GM21367 (cell line): Measurements from ENCODE around the gene MBOAT7.
"Not testable (repeated sequence)": the region's sequence is repeated elsewhere in the genome, so short reads cannot be mapped to it uniquely, and the experiment has no call there.

ENCODE experiments used
- ATAC-seq: cut with Tn5 transposase; IDR thresholded peaks from one replicate; pipeline ENCODE4 v1.9.1; 2021; ENCODE audit not compliant: unreplicated experiment

MBOAT7 gene

DNA sequence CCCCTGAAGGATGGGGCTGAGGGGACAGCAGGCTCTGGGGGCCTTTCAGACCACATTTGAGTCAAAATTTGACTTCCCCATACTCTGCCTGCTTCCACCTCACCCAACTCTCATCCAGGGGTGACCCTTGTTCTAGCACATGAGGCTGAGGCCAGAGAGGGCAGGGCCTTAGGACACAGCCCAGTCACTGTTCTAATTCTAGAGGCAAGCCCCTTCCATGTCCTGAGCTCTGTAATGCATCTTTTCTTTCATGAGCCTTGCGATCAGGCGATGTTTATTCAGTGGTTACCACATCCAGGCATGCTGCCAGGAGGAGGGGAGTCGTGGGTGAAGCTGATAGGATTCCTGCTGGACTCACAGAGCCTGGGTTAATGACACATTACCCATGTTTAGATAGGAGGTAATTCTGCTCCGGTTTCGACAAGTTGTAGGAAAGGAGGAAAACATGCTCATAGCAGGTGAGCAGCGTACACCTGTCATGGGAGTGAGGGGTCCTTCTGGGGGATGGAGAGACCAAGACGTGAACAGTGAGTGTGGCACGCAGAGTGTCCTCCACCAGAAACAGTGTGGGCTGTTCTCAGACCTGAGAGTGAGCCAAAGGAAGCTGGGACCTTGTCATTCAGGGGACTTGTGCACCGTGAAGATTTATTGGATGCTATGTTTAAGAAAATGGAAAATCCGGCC is 20.6 kb upstream of the MBOAT7 start:
- ATAC-seq, result no peak

DNA sequence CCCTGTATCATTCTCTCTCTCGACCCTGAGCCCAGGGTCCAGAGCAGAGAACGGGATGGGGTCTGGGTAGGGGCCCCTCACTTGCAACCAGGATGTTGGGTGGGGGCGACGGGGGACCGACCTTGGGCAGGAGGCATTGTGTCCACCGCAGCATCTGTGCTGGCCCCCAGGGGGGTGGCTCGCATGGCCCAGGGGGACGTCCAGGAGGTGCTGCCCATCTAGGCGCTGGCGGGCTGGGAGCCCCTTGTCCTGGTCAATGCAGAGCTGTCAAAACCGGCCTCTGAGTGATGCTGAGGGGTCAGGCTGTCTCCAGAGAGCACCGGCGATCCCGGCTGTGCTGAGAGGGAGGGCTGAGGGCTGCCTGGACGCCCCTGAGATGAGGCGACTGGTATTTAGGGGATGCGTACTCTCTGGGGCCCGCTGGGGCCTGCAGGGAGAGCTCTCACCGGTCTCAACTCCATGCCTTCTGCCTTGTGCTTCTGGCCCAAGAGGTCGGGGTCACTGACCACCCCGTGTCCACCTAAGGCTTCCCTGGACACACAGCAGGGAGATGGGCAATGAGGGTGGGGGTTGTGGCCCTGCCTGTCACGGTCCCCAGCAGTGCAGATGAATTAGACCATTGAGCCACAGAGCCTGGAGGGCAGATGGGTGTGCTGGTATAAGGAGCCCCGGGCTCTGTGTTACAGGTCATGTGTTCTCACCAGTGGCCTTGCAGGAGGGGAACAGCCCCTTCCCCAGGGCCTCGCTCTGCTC is 19.9 kb upstream of the MBOAT7 start:
- no peak for ATAC-seq

DNA sequence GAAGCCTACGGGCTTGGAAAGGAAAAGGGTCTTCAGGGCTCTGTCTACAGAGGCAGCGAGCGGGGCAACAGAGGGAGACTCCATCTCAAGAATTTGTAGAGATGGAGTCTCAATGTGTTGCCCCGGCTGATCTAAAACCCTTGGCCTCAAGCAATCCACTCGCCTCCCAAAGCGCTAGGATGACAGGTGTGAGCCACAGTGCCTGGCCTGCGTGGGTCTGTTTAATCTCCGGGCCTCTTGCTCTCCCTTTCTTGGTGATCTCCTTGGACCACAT is 19.3 kb upstream of the MBOAT7 start:
- no peak for ATAC-seq

DNA sequence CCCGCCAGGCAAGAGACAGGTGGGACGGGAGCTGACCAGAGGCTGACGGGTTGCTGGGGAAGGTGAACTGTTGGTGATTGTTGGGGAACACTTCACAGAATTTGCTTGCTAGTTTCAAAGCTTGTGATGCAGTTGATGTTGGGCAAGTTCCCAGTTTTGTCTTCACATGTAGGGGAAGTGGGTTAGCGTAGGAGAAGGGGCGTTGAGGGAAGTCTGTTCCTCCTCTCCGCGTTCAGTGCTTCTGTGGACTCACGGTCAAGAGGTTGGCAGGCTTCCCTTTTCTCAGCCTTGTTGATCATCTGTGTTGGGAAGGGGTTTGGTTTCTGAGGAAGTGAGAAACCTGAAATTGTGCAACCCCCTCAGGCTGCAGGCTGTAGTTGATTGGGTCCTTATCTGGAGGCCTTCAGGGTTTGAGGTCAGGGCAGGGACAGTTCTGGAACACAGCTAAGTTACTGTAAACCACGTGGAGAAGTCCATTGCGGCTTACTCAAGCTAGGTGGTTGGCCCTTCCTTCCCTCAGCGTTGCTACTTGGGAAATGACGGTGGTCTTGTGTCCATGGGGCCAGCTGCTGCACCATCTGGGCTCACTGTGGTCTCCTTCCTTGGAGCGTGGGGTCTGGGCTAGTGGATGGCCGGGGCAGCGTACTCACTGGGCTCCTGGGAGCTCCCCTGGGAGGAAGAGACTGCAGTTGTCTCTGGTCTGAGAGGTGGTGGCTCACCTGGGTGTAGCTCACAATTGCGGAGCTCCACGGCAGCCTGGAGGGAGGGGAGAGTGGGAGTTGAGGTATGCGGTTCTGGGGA is 18.8 kb upstream of the MBOAT7 start:
- ATAC-seq, result no peak

DNA sequence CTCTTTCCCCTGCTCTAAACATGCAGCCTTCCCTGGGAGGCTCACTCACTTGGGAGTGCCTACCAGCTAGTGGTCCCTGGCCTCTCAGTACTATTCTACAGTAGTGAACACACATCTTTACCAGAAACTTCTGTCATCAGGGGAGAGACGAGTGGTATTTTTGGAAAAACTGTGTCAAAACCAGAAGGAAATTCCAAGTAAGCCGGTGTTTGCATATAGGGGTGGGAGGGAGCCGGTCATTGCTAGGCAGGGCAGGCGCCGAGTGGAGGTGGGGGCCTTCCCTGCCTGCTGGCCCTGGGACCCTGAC is 18.2 kb upstream of the MBOAT7 start:
- no peak for ATAC-seq

DNA sequence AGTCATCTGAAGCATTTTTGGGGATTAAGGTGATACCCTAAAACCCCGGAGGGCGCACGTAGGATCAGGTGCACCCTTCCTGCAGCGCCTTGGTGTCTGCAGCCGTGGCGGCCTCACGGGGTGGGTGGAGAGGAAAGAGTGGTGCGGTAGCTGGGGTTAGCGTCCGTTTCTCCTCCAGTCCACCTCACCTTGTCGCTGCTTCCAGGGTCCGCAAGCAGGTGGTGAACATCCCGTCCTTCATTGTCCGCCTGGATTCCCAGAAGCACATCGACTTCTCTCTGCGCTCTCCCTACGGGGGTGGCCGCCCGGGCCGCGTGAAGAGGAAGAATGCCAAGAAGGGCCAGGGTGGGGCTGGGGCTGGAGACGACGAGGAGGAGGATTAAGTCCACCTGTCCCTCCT is 17.8 kb upstream of the MBOAT7 start:
- ATAC-seq, result not testable (repeated sequence)

DNA sequence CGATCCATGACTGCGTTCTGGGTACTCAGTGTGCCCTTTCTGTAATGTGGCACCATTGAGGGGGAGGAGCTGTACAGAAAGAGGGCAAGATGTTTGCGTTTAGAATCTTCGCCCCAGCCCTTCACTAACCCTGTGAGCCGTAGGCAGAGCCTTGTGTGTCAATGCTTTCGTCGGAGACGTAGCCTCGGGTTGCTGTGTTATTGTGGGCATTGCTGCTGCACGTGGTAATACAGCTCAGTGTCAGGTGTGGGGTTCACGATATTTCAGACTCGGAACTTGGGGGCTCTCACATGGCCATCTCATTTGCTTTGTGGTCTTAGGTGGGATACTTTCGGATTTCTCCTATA is 17.4 kb upstream of the MBOAT7 start:
- no peak for ATAC-seq

DNA sequence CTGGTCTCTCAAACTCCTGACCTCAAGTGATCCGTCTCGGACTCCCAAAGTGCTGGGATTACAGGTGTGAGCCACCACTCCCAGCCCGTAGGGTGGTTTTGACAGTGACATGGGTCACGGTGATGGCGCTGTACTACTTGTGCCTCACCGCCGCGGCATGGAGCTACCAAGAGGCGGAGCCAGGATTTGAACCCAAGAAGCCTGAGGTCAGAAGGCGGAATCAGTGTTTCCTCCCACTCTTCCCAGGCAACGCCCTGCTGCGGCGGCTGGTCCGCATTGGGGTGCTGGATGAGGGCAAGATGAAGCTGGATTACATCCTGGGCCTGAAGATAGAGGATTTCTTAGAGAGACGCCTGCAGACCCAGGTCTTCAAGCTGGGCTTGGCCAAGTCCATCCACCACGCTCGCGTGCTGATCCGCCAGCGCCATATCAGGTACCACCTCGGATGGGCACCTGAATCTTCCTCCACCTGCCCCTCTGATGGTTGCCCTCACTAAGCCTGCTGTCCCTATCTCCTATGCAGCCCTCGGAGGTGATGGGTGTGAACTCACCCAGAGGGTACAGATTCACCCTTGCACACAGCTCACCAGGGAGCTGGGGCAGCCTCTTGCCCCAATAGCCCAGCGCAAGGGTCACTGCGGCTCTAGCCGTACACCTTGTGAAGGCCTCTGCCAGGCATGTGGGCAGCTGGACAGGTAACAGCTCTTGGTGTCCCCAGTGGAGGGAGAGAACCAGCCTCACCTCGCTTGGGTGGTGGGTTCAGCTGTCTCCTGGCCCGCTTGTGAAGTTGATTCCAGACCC is 16.9 kb upstream of the MBOAT7 start:
- no peak for ATAC-seq

DNA sequence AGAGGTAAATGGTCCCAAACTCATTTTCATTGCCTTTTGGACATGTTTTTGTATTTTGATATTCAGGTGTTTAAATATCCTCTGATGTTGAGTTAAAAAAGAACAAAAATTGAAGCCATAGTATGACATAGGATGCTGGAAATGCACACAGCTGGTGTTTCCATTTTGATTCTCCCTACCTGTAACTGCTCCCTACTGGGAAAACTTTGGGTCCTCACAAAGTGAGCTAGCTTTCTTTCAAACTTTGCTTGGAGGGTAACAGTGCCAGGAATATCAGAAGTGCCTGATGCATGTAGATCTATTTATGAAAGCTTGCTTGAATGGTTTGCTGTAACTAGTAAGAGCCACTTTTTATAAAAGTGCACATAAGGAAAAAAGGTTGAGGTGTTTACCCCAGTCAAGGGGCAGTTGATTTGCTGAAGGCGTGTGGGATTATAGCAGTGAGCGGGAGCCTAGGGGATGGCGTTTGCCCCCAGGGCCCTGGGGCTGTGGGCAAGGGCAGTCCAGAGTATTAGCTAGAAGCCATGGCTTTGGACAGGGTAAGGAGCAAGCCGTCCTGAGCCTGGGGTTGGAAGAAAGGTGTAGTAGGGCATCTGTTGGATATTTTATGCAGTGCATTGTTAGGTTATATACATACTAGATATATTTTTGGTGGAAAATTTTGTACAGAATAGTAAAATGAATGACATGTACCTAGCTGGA is 15.5 kb upstream of the MBOAT7 start:
- no peak for ATAC-seq

DNA sequence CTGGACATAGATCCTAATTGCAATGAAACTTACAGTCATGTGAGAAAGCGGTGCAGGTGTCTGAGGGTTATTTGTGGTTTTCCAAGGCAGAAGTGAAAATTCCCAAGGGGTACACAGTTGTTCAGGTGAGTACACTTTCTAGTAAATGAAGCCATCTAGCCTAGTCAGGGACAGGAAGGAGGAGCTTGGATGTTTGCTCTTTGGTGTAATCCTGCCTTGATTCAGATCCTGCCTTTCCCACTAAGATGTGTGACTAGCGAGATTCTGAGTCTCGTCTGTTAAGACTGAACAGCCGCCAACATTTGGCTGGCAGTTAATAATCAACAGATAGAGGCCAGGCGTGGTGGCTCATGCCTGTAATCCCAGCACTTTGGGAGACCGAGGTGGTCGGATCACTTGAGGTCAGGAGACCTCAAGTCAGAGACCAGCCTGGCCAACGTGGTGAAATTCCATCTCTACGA is 13.8 kb upstream of the MBOAT7 start:
- ATAC-seq, result no peak

DNA sequence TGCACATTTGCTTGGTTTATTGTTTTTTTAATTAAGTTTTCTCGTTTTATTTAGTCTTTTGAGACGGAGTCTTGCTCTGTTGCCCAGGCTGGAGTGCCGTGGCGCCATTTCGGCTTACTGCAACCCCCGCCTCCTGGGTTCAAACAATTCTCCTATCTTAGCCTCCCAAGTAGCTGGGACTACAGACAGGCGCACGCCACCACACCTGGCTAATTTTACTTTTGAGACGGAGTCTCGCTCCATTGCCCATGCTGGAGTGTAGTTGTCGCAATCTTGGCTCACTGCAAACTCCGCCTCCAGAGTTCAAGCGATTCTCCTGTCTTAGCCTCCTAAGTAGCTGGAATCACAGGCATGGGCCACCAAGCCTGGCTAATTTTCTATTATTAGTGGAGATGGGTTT is 12.6 kb upstream of the MBOAT7 start:
- no peak for ATAC-seq

DNA sequence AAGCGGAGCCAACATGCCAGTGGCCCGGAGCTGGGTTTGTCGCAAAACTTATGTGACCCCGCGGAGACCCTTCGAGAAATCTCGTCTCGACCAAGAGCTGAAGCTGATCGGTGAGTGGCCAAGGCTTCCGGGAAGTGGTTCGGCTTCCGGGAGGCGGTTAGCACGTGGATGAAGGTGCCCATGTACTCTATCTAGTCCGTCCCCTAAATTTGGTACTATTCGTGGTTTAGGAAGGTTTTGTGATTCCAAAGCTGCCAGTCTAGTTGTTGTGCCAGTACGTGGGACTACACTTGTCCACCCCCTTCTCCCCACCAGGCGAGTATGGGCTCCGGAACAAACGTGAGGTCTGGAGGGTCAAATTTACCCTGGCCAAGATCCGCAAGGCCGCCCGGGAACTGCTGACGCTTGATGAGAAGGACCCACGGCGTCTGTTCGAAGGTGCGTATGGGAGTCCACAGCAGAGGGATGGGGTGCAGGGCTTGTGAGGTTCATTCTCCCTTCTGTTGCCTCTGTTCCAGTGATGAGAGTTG is 11.9 kb upstream of the MBOAT7 start:
- peak; percentile 3 for ATAC-seq

DNA sequence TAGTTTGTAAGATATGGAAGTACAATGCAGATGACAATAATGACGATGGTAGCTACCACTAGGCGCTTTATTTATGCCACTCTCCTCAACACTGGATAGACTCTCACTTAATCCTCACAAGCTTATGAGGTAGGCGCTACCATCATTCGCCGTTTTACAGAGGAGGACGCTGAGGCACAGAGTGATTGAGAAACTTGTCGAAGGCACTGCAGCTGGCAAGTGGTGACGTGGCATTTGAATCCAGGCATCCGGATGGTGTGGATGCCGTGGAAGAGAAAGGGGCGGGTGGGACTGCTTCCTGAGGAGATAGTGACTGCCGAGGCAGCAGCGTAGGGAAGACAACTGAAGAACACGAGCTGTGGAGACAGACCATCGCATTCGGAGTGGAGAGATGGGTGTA is 10.0 kb upstream of the MBOAT7 start:
- ATAC-seq, result no peak

DNA sequence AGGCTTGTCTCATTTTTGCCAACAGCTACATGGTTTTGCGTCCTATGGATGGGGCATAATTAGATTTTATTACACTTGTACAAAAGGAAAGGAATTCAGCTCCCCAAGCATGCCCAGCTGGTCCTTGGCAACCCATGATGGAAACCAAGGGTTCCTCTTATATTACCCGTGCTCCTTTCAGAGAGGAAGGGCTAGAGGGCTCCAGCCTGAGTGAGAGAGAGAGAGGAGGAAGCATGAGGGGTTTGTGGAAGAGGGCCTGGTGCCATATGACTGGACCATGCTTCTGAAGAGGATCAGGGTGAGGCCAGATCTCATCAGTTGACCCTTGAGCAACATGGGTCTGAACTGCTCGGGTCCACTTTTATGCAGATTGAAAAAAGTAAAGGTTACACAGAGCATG is 7.7 kb upstream of the MBOAT7 start:
- ATAC-seq, result no peak

DNA sequence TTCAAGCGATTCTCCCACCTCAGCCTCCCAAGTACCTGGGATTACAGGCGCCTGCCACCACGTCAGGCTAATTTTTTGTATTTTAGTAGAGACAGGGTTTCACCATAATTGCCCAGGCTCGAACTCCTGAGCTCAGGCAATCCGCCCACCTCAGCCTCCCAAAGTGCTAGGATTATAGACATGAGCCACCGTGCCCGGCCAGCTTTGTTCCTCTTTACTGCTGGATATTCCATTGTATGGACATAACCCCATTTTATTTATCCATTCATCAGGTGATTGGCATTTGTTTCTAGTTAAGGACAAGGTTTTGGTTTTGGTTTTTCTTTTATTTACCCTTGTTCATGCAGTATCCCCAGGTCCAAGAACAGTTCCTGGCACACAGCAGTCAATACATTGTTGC is 7.2 kb upstream of the MBOAT7 start:
- ATAC-seq, result no peak

DNA sequence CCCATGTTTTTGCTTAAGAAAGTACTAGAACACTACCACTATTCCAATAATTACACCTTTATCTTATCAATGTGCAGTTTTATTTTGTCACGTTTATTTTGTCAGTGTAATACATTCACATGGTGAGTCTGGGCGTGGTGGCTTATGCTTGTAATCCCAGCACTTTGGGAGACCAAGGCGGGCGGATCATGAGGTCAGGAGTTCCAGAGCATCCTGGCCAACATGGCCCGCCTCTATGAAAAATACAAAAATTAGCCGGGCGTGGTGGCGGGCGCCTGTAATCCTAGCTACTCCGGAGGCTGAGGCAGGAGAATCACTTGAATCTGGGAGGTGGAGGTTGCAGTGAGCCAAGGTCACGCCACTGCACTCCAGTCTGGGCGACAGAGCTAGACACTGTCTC is 5.1 kb upstream of the MBOAT7 start:
- not testable (repeated sequence) for ATAC-seq

DNA sequence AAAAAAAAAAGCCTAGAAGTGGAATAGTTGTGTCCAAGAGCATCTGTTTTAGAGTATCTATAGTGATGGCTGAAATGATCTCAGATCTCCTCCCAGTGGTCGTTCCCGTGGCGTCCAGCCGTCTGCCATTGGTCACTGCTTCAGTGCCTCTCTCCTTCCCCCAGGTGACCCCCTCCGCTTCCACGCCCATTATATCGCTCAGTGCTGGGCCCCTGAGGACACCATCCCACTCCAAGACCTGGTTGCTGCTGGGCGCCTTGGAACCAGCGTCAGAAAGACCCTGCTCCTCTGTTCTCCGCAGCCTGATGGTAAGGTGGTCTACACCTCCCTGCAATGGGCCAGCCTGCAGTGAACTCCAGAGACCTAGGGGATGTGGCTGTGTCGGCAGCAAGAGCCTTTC is 3.6 kb upstream of the MBOAT7 start:
- no peak for ATAC-seq

DNA sequence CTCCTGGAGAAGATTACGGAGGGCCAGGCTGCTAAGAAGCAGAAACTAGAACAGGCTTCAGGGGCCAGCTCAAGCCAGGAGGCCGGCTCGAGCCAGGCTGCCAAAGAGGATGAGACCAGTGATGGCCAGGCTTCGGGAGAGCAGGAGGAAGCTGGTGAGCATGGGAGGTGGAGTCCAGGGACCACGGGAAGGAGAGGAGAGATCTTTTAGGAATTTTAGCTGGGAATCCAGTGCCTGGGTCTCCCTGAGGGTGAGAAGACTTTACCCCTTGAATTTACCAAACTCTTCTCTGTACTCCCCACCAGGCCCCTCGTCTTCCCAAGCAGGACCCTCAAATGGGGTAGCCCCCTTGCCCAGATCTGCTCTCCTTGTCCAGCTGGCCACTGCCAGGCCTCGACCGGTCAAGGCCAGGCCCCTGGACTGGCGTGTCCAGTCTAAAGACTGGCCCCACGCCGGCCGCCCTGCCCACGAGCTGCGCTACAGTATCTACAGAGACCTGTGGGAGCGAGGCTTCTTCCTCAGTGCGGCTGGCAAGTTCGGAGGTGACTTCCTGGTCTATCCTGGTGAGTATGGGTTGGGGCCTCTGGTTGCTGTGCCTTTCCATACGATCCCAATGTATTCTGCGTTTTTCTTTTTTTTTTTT is 2.6 kb upstream of the MBOAT7 start:
- ATAC-seq, result no peak

DNA sequence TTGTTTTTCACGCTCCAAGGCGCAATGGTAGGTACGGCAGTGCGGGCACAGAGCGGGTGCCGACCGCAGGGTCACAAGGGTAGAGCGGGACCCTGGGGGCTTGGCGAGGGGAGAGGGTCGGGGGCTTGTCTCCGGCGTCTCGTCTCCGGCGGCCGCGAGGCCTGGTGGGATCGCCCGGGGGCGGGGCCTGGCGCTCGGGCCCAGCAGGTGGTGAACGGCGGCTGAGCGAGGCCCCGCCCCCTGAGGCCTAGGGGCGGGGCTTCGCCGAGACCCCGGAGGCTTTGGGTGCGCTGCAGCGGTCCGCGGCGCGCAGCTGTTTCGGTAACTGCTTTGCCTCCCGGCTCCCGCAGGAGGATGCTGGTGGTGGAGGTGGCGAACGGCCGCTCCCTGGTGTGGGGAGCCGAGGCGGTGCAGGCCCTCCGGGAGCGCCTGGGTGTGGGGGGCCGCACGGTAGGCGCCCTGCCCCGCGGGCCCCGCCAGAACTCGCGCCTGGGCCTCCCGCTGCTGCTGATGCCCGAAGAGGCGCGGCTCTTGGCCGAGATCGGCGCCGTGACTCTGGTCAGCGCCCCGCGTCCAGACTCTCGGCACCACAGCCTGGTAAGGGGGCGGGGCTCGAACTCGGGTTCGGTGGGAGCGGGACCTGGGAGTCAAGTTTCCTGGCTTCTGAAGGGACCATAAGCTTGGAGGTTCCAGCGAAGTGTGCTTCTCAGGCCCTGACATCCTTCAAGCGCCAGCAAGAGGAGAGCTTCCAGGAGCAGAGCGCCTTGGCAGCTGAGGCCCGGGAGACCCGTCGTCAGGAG is 1.8 kb upstream of the MBOAT7 start, which contains the start of gene TSEN34:
Gene TSEN34, plus strand, starts transcription at position 298 of the 800 bp plus-strand sequence. Its CDS starts 57 bp downstream, at position 355.
- ATAC-seq, result peak; percentile 26
